Measurements from ENCODE around the gene FIBIN. TPM values are rescaled to one million over a fixed set of nuclear protein-coding genes. Genes with fewer than 3 reads are reported as not detected.

FIBIN gene
- polyA plus RNA-seq (not detected in 2 replicates), polyA minus RNA-seq (not detected in 2 replicates)

- Histone ChIP-seq H3K79me2 (replicated peaks; ENCODE audit: insufficient read depth, low read length) (no peaks in the 10 kb centered on the region), H3K9me2 (ENCODE audit: insufficient read depth, low read length) (no peaks in the 10 kb centered on the region), H4K20me1 (ENCODE audit: insufficient read depth) (no peaks in the 10 kb centered on the region), H3K27ac (ENCODE audit: low read length) (no peak within 1 kb of the TSS), H3K4me2 (ENCODE audit: low read length) (no peak within 1 kb of the TSS), H3K36me3 (ENCODE audit: insufficient read depth, low read length) (no peaks in the 10 kb centered on the region), H3K9me3 (ENCODE audit: low read length) (no peaks in the 10 kb centered on the region), H2AFZ (ENCODE audit: low read depth, low read length) (no peak within 1 kb of the TSS), H3K27me3 (ENCODE audit: insufficient read depth, low read depth, low read length) (no peaks in the 10 kb centered on the region), H3K4me3 (ENCODE audit: low read length) (no peak within 1 kb of the TSS), H3F3A (ENCODE audit: insufficient read depth, low read length, poor library complexity, severe bottlenecking) (no peaks in the 10 kb centered on the region), H3K9ac (ENCODE audit: low read length) (no peak within 1 kb of the TSS)
- no peak for TF ChIP-seq RAD21 (conservative IDR thresholded peaks at IDR 0.05)
- TF ChIP-seq POLR2AphosphoS5 (IDR thresholded peaks at IDR 0.05): no peak
- TF ChIP-seq SMC3 (conservative IDR thresholded peaks at IDR 0.05; ENCODE audit: poor library complexity): no peak
- TF ChIP-seq EP300 (conservative IDR thresholded peaks at IDR 0.05; ENCODE audit: poor library complexity, severe bottlenecking): no peak
- TF ChIP-seq EZH2 (IDR thresholded peaks at IDR 0.05; ENCODE audit: borderline replicate concordance, insufficient read depth, low read length, poor library complexity, severe bottlenecking): no peak
- TF ChIP-seq CTCF (IDR thresholded peaks at IDR 0.05; ENCODE audit: poor library complexity, severe bottlenecking): no peak
These were observed at the start of gene FIBIN for GRCh38 chr11:26993965-26994457. FIBIN (plus strand) TSS chr11:26994112; CDS start chr11:26994527, 415 bp downstream.

DNA sequence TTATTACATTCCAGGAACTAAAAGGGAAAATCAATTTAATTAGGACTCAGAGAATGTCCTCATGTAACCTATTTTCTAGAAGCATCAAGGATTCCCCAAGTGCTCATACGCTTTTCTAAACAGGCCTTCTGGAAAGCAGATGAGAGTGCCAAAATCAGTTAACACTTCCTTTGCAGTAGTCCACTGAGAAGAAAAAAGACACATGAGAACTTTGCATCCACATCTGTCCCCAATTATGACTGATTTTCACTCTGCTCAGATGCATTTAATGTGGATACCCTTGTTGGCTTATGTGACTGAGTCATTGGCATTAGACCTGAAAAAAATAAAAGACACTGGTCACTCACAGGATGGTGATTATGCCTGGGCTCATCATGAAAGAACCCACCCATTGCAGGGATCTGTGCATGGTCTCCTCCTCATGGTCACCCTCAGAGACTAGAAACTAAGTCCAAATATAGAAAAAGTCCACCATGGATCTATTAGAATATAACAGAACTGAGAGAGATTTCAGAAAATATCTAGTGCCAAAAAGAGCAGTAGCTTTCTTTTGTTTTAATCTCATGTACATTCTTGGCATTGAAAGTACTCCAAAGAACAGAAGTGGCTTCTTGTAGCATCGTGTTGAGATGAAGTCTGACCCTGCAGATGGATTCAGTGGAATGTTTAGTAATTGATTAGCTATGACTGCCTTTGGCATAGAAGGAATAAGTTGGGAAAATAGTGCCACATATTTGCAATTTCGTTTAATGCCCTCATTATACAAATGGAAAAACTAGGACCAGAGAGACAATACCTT, 48.8 kb upstream of the FIBIN start:
- Histone ChIP-seq H3K9ac (ENCODE audit: low read length) (no peak overlapping the region), H3K9me2 (ENCODE audit: insufficient read depth, low read length) (no peaks in the 10 kb centered on the region), H4K20me1 (ENCODE audit: insufficient read depth) (no peaks in the 10 kb centered on the region), H3K79me2 (replicated peaks; ENCODE audit: insufficient read depth, low read length) (no peaks in the 10 kb centered on the region), H3K4me2 (ENCODE audit: low read length) (no peak overlapping the region), H2AFZ (ENCODE audit: low read depth, low read length) (no peak overlapping the region), H3K36me3 (ENCODE audit: insufficient read depth, low read length) (no peaks in the 10 kb centered on the region), H3K27me3 (ENCODE audit: insufficient read depth, low read depth, low read length) (peaks cover 7% of the 10 kb centered on the region), H3K9me3 (ENCODE audit: low read length) (no peaks in the 10 kb centered on the region), H3K4me3 (ENCODE audit: low read length) (no peak overlapping the region), H3K27ac (ENCODE audit: low read length) (no peak overlapping the region), H3F3A (ENCODE audit: insufficient read depth, low read length, poor library complexity, severe bottlenecking) (no peaks in the 10 kb centered on the region)
- TF ChIP-seq MXI1 (conservative IDR thresholded peaks at IDR 0.05; ENCODE audit: poor library complexity, severe bottlenecking): no peak
- TF ChIP-seq EZH2 (IDR thresholded peaks at IDR 0.05; ENCODE audit: borderline replicate concordance, insufficient read depth, low read length, poor library complexity, severe bottlenecking): no peak
- no peak for TF ChIP-seq CTCF (IDR thresholded peaks at IDR 0.05; ENCODE audit: poor library complexity, severe bottlenecking)
- no peak for TF ChIP-seq POLR2AphosphoS5 (IDR thresholded peaks at IDR 0.05)
- TF ChIP-seq TAF1 (IDR thresholded peaks at IDR 0.05; ENCODE audit: low read depth): no peak
- no peak for TF ChIP-seq EP300 (conservative IDR thresholded peaks at IDR 0.05; ENCODE audit: poor library complexity, severe bottlenecking)
- no peak for TF ChIP-seq RAD21 (conservative IDR thresholded peaks at IDR 0.05)
- TF ChIP-seq REST (IDR thresholded peaks at IDR 0.05; ENCODE audit: borderline replicate concordance): no peak
- no peak for TF ChIP-seq SMC3 (conservative IDR thresholded peaks at IDR 0.05; ENCODE audit: poor library complexity)
